Astrocyte of the spinal cord (primary cell): ENCODE measurements around the gene SIAH2.

Source experiments
- DNase-seq: peaks from one replicate; pipeline ENCODE4 v3.0.0; 2011; ENCODE audit warnings: low read depth, low spot score
- H3K4me3 ChIP-seq: 2 replicates; pipeline ENCODE4 v1.5.1; 2011; ENCODE audit warnings: low read depth, mild to moderate bottlenecking, low read length, moderate library complexity
- in situ Hi-C: cut with HindIII; loops from 2 replicates; pipeline ENCODE4 v1.10.0; 2017; ENCODE audit warnings: low sequenced_read_pairs
- TF ChIP-seq, protein P1 (sequence below): IDR thresholded peaks from 2 replicates; pipeline ENCODE4 v1.5.1; 2012; ENCODE audit warnings: low read depth, mild to moderate bottlenecking, low read length, inconsistent platforms

The SIAH2 gene

DNA sequence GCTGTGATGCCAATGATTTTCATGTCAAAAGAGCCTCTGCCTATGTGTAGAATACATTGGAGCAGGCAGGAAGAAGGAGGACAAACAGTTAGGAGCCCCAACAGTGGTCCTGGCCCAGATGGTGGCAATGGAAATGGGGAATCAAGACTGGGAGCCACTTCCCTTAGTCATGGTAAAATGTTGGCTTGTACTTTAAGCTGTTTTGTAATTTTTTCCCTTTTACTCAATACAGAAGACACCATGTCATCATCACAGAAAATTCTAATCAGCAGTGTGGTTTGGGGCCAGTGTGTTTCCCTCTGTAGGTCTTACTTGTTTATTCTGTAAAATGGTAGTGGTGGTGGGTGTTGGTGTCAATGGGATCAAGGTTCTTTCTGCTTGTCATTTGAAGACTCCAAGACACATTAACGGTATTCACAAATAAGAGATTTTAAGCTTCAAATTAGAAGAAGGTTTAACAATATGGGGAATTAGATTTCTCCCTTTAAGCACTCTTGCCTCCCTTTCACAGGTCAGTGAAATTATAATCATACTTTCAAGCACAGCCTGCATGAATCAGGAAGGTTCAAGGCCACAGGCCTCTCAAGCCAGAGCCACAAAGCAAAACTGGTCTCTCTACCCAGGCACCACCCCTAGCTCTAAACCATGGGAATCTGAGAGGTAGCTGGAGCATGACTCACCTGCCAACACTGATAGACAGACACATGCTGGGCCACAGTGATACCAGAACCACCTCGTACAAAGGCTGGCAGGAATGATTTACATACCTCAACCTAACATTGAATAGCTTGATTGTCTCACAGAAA is 24.9 kb downstream of the SIAH2 start:
- no peak for DNase-seq

DNA sequence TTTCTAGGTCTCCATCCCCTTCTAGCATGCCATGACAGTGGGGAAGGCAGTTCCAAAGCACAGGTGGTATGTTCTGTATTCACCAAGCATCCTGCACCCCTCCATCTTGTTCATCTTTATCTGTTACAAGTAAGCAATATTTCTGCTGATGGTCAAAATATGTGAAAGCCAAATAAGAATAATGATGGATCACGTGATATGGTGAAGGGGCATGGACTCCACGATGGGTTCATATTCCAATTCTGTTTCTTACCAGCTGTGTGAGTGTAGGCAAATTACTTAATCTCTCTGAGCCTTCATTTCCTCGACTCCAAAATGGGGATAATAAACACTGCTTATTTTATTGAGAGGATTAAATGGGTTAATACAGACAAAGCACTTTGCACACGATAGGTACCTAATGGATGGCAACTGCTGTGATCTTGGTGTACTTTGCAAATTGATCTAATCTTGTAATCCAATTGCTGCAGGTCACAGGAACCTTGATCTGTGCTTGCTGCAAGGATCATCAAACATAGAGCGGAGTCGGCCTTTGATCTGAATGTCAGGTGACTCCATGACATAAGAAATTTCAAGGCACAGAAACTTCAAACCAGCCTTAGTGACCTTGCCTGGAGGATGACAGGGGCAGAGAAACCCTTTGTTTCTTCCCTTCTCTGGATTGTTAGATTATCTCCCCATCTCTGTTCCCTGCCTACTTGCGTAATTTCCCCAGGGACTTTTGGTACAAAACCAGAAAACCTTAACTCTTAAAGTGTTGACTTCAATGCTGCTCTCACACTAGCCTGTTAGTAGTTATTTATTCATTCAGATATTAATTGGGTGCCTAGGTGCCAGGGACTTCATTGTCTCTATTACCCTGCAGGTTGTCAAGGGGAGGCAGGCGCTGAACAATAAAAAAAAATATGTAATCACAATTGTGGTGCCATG is 25.8 kb downstream of the SIAH2 start:
- TF ChIP-seq, protein P1, sequence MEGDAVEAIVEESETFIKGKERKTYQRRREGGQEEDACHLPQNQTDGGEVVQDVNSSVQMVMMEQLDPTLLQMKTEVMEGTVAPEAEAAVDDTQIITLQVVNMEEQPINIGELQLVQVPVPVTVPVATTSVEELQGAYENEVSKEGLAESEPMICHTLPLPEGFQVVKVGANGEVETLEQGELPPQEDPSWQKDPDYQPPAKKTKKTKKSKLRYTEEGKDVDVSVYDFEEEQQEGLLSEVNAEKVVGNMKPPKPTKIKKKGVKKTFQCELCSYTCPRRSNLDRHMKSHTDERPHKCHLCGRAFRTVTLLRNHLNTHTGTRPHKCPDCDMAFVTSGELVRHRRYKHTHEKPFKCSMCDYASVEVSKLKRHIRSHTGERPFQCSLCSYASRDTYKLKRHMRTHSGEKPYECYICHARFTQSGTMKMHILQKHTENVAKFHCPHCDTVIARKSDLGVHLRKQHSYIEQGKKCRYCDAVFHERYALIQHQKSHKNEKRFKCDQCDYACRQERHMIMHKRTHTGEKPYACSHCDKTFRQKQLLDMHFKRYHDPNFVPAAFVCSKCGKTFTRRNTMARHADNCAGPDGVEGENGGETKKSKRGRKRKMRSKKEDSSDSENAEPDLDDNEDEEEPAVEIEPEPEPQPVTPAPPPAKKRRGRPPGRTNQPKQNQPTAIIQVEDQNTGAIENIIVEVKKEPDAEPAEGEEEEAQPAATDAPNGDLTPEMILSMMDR = no peak
- in situ Hi-C loops = no loop called here
- DNase-seq = no peak
- H3K4me3 ChIP-seq = no peak overlapping the region

More for the DNA sequence above, 24.9 kb downstream of the SIAH2 start:
- TF ChIP-seq, protein P1 = no peak
- in situ Hi-C loops = no loop called here
- no peak overlapping the region for H3K4me3 ChIP-seq

DNA sequence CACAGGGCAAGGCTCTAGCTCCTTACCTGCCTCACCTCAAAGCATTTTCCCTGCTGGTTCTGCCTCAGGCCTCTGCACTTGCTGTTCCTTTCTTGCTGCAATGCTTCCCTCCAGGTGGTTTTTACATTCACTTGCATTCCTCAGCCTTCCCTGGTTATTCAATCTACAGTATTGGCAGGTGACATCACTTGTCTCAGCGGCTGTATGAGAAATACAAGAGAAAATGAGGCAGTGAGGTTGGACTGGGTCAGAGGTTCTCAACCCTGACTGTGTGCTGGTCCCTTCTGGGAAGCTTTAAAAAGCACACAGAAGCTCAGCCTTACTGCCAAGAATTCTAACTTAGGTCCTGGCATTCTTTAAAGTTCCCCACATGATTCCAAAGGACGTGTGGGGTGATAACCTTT is 26.7 kb downstream of the SIAH2 start:
- in situ Hi-C loops = no loop called here
- no peak for DNase-seq
- H3K4me3 ChIP-seq = no peak overlapping the region
- TF ChIP-seq, protein P1 = no peak

DNA sequence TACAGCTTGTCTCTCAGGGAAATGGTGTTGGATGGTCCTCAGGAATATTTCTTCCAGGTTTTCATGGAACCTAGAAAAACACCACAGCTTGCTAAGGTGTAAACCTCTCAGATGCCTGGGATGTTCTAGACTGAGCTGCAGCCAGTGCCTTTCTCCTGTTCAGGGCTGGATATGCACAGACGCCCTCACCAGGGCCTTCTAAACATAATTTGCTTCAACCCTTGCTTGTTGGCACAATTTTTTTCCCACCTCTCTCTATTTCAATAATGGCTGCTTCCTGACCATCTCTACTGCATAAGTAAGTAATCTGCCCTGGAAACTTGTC is 28.2 kb downstream of the SIAH2 start:
- TF ChIP-seq, protein P1 = no peak
- H3K4me3 ChIP-seq = no peak overlapping the region
- in situ Hi-C loops = no loop called here
- no peak for DNase-seq

DNA sequence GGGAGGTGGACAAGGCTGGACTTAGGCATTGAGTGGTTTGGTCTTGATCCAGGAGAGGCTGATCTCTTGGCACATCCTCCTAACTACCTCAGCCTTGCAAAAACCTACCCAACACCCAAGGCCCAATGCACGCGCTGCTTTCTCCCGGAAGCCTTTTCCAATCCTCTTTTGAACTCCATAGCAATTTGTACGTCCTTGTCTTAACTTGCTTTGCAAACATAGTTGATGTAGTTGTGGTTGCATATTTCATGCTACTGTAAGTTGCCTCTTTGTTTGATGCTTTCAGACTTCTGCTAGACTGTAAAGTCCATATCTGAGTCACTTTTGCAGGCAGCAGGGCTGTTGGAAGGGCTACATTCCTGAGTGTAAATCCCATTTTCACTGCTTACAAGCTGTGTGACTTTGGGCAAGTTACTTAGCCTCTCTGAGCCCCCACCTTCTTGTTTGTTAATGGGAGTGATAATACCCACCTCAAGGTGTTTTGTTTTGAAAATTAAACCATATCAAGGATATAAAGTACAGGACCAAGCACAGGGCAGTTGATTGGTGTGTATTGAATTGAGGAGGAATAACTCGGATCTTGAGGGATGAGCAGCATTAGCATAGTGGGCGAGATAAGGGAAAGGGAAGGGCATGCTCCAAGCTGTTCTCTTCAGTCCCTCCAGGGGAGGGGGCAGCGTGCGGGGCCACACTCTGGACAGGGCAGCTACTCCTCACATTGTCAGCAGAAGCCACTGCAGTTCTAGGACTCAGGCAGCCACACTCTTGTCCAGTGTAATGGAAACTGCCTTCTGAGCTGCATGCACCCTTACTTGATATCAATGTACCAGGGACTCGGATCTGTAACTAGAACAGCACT is 28.8 kb downstream of the SIAH2 start:
- no peak for DNase-seq
- TF ChIP-seq, protein P1 = no peak
- no peak overlapping the region for H3K4me3 ChIP-seq
- in situ Hi-C loops = no loop called here

DNA sequence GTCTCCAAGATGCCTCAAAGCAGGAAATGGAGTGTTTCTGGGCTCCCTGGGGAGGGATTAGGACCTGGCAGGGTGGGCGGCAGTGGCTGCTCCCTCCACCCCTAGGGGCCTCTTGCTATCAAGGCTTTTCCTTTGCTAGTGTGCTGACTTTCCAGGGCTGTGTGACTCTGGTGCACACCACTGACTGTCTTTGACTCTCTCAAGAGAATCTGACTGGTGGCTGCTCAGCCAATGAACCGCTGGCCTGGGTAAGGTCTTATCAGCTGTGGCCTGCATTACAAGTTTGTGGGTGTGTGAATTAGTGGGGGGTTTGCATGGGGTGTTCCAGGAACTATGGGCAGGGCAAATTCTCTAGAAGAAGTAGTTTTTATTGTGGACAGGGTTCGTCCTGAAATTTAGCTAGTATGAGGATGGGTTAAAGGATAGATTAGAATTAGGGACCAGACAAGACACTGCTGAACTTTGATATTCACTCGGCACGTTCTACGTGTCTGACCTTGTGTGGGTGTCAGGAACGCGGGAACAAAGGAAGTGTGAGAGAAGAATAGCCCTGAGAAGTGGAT is 29.5 kb downstream of the SIAH2 start:
- DNase-seq = no peak
- no peak overlapping the region for H3K4me3 ChIP-seq
- in situ Hi-C loops = no loop called here
- TF ChIP-seq, protein P1 = no peak
